Dermis blood vessel endothelial cell (primary cell): ENCODE results near the gene PDZD2. TPM values are rescaled to one million over a fixed set of nuclear protein-coding genes. Genes with fewer than 3 reads are reported as not detected.
"Not testable (repeated sequence)": the region's sequence is repeated elsewhere in the genome, so short reads cannot be mapped to it uniquely, and the experiment has no call there.

Experiments
- DNase-seq: peaks from one replicate; pipeline ENCODE4 v3.0.0; 2010
- total RNA-seq: library from RNA; depleted of rRNA; stranded (reverse); fragments of >200 nt; gene quantifications from 2 replicates; pipeline ENCODE4 v1.2.3, GENCODE V29; 2014

The PDZD2 gene
- total RNA-seq, 1 donor from 2014 or later: 6.6 TPM

DNA sequence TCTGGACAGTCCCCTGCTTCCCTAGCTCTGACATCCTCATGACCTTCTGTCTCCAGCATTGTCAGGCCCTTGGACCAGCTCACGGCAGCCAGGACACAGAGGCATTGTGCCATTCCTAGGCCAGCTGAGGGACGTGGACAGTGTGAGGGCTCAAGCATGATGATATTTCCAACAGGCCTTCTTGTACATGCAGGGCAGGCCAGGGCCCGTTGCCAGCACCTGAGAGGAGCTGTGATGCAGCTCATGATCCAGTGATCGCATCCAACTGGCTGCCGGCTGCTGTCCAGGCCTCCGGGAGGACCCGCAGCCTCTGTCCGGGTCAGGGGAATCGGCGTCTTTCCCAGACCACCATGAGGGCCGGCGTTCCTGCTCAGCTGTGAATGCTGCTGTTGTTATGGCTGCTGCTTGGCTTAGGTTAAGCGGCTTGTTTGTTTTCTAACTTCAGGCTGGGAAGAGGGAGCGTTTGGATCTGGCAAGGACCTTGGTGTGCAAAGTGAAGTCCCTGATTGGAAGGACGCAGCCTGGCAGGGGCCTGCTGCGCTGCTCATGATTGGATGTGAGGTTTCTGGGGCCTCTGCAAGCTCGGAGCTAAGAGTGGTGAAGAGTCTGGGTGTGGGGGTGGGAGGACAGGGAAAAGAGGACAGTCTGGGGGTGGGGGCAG lies 53.8 kb downstream of the PDZD2 start:
- no peak for DNase-seq

DNA sequence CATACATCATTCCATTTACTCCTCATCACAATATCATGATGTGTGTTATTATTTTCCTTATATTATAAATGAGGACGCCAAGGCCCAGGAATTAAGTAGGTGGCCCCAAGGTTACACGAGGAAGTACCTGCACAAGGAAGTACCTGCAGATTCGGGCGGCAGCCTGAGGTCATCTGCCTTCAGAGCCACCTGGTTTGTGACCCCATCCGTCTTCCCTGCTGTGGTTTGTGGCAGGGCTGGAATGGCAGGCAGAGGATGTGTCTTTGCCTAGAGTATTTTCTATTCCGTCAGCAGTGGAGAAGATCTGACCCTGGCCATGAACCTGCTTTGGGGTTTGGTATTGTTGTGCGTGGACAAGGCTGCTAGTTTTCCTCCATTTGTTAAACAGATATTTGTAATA lies 59.7 kb downstream of the PDZD2 start:
- DNase-seq: no peak

DNA sequence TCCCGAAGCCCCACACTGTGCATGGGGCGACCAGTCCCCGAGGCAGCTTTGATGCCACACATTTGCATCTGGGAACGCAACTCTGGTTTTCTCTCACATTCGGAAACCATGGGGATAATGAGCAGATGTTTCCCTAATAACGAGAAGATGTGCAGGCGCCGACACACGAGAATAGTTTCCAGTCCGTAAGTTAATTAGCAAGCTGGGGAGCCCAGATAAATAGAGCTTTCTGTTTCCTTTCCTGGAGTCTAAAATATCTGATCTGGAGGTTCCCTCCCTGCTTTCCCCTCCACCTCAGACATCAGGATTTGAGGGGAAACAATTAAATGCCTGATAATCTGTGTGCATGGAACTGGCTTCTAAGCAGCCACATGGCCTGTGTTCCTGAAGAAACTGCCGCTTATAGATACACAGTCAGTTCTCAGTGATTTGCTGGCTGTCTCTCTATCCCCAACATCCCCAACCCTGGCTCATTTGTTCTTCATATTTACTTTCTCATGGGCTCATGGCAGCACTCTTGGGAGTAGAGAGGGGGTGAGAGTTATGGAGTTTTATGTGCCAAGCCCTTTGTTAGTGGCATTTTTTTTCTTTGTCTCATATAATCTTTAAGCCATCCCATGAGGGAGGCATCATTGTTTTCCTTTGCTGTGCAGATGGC lies 62.8 kb downstream of the PDZD2 start:
- no peak for DNase-seq

DNA sequence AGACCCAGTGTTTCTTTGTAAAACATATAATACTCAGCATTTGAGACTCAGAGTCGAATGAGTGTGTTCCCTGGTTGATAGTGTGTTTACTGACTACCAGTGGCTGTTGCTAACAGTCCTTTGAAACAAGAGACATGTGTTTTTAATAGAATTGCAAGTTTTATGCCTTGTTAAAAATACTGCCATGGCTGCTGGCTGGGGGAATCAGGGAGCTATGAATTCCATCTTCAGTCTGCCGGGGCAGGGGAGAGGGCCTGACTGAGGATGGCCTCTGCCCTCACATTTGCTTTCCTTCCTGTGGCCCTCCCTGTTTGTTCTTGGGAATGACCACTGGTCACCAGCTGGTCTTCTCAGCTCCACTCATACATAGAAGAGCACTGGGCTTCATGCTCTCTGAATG lies 63.8 kb downstream of the PDZD2 start:
- DNase-seq: no peak

DNA sequence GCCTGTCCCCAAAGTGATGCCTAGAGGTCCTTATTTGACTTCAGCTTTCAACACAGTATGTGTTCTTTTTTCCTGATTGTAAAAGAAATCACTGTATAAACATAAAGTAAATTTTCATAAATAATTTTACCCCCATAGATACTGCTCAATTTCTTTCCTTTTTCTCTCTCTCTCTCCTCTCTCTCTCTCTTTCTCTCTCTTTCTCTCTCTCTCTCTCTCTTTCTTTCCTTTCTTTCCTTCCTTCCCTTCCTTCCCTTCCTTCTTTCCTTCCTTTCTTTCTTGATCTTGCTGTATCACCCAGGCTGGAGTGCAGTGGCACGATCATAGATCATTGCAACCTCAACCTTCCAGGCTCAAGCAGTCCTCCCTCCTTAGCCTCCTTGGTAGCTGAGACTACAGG lies 64.8 kb downstream of the PDZD2 start:
- no peak for DNase-seq

DNA sequence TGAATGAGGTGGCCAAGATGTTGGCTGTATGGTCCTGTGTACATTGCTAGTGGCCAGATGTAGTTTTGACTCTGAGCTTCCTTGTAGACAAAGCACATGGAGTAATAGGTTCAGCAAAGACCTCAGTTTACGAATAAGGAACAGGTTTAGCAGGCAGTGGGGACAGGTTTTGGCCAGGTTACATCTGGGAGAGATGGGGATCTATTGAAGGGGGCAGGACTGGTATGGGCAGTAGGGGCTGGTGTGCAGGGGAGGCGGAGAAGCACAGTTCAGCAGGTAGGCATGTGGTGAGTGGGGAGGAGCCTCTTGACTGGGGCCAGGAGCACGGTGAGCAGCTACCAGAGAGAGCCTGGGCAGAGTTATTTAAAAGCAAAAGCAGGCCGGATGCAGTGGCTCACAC lies 67.3 kb downstream of the PDZD2 start:
- no peak for DNase-seq

DNA sequence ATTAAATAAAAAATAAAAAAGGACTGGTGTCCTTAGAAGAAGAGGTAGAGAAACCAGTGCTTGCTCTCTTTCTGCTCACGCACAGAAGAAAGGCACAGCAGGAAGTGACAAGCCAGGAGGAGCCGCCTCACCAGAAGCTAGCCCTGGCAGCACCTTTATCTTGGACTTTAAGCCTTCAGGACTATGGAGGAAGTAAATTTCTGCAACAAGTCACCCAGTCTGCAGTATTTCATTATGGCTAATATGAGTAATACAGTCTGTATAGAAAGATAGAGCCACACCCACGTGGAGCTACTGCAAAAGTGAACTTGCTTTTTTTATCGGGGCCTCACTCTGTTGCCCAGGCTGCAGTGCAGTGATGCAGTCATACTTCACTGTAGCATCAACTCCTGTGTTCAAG lies 68.4 kb downstream of the PDZD2 start:
- no peak for DNase-seq

DNA sequence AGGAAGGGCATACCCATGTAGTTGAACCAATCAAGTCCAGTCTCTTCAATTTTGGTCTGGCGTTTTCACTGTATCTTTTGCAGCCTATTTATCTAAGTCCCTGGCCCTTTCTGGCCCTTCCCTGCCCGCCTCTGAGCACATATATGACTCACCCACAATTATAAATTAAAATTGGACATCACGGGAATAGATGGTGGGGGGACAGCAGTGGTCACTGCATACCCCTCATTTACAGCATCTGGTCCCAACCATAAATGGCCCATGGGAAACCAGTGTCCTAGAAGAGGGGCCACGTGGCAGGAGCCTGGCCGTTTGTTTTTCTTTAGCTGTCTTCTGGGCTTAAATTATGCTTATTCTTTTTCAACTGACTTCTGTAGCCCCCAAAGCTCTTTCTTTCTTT lies 69.2 kb downstream of the PDZD2 start:
- DNase-seq: no peak

DNA sequence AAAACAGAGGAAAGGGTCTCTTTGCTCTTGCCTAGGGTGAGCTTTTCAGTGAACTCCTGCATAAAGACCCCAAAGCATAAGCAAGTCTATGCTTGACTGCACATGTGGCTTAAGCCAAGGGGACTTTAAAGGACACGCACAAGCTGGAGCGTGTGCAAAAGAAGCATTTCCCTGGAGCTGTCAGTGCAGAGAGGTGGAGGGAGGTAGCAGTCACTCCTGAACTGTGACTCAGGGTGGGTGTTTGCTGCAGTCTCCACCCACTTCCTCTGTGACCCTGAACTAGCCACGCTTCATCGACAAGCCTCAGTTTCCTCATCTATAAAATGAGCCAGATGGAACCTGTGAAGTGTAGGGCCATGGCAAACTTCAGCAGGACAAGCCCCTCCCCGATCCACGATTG lies 72.4 kb downstream of the PDZD2 start:
- no peak for DNase-seq

DNA sequence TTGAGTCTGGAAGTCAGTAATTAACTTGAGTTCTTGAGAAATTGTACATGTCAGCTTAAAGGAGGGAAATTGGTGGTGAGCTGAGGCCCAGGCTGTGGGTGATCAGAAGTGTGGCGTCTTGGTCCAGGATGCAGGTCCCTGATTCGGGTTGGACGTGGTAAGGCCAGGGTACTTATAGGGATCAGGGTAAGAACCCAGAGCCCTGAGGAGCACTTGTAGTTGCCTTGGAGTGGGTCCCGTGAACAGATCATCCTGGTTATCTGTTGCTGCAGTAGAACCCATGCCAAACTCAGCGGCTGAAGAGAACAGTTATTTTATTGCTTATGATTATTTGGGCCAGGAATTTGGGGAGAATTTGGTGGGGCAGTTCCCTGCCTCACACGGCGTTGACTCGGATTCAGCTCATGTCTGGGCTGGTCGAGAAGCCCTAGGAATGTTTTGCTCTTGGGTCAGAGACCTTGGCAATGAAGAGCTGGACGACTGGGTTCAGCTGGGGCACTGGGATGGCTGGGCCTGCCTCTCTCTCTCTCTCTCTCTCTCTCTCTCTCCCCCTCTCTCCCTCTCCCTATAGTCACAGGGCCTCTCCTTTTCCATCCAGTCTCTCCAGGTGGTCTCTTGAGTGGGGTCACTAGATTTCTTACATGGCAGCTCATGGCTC lies 73.1 kb downstream of the PDZD2 start:
- DNase-seq: no peak

DNA sequence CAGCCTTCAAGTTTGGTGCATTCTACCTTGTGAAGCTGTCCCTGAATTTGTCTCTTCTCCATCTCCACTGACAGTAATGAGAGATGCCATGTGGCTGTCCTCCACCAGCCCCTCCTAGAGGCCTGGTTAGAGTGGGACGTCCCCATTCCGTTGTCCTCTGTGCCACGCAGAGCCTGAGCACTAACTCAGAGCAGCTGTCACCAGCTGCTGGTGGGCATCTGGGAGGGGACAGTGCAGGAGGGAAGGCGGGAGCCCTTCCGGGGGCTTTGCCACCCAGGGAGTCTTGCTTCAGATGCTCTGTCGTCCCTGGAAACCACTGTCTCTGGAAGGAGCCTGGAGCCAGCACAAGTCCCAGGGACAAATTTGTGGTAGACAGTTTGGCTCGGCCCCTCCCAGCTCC lies 78.6 kb downstream of the PDZD2 start:
- no peak for DNase-seq

DNA sequence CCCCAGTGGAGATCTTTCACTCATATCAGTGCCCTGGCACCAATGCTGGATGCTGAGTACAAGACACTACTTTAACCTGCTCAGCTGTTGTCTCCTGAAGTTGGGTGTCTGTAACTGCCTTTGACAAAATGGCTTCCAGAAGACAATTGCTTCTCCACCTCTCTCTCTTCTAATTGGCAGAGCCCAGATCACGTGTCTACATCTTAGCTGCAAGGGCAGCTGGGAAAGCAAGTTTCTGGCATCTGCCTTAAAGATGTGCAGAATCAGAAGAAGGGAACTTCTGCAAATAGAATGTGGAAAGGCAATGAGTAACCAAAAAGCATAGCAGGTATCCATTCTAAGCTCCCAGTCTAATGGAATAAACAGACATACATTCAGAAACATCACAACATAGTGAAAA lies 81.1 kb downstream of the PDZD2 start:
- no peak for DNase-seq

DNA sequence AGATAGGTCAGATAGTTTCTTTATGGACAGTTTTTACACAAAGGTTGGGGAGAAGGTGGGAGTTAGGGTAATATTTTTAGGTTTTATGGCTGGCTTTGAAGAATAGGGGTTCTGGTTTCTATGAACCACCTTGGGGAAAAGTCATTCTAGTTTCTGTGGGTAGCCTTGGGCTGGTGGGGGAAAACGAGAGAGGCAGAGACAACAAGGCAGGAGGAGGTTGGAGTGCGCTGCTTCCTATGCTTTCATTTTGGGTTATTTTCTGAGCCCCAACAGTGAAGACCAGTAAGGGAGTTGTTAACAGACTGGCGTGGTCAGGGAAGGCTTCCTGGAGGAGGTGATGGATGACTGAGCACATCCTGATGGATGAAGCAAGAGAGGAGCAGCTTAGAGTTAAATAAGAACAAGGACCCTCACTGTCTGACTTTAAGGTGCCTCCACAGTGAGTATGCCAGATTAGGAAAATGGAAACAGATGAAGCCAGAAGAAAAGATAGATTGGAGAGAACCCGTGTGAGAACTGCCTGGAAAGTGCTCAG lies 81.9 kb downstream of the PDZD2 start:
- no peak for DNase-seq

DNA sequence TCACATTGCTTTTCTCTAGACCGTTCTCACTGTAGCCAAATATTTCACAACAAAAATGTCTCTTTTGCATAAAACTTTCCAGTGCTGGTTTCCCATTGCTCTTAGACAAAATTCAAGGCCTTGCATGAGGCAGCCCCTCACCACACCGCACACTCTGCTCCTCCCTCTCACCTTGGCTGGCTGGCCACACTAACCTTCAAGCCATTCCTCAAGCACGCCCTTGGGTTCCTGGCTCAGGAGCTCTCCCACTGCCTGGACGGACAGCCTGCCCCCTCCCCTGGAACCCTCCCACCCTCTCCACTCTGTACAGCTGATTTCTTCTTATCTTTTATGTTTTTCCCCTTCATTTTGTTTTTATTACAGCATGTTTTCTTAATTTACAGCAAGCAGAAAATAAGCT lies 83.2 kb downstream of the PDZD2 start:
- DNase-seq: no peak

DNA sequence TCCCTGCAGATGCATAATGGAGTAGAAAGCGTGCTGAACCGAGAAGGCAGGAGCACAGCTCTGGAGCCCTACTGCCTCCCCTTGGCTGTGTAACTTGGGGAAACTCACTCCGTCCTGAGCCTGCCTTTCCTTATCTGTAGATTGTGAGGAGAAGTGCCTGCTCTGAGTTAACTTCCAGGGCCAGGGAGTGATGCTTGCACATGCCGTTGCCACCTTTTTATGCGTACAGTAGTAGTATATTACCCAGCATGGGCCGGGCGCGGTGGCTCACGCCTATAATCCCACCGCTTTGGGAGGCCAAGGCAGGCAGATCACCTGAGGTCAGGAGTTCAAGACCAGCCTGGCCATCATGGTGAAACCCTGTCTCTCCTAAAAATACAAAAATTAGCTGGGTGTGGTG lies 87.1 kb downstream of the PDZD2 start:
- DNase-seq: no peak

DNA sequence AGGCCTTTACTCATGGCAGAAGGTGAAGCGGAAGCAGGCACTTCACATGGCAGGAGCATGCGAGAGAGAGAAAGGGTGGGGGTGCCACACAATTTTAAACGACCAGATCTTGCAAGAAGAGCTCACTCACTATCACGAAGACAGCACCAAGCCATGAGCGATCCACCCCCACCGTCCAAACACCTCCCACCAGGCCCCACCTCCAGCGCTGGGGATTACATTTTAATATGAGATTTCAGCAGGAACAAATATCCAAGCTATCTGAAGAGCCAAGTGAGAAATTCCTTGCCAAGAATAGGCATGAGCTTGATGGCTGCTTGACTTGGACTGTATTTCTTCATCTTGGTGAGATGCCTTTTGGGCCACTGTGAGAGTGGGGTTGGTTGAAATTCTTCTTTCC lies 88.0 kb downstream of the PDZD2 start:
- DNase-seq: no peak

DNA sequence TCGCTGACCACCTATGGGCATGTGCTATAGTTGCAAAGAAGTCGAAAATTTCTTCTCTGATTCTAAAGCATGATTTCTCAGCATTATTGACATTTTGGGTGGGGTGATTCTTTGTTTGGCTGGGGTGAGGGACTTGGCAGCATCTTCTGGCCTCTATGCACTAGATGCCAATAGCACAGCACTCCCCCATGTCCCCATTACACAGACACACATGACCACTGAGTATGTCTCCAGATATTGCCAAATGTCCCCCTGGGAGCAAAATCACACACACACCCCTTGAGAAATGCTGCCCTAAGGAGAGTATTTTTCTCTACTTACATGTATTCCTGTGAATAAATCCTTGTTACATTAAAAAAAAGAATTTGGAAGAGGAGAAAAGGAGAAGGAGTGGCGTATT lies 89.1 kb downstream of the PDZD2 start:
- no peak for DNase-seq

DNA sequence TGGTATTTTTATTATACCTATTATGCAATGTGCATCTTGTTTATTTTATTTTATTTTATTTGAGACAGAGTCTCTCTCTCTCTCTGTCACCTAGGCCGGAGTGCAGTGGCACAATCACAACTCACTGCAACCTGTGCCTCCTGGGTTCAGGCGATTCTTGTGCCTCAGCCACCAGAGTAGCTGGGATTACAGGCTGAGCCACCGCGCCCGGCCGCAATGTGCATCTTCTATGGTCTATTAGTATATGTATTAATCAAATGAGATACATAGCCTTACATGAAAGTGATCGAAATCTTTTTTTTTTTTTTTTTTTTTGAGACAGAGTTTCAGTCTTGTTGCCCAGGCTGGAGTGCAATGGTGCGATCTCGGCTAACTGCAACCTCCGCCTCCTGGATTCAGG lies 89.9 kb downstream of the PDZD2 start:
- DNase-seq: not testable (repeated sequence)

DNA sequence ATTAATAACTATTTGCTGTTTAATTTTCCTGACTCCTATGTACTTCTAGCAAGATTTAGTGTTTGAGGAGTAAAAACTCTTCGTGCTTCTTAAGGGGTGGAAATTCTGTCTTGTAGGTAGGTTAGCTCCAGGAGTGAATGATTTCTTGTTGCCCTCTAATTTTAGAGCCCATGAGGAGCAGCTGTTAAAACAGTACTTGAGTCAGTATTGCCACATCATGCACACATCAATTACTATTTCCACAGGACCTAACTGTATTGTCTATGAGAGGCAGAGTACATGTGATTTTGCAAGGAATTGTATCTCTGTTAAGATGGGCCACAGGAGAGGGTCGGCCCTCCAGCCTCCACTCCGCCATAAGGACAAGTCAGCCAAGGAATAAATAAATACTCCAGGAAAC lies 91.2 kb downstream of the PDZD2 start:
- DNase-seq: no peak

DNA sequence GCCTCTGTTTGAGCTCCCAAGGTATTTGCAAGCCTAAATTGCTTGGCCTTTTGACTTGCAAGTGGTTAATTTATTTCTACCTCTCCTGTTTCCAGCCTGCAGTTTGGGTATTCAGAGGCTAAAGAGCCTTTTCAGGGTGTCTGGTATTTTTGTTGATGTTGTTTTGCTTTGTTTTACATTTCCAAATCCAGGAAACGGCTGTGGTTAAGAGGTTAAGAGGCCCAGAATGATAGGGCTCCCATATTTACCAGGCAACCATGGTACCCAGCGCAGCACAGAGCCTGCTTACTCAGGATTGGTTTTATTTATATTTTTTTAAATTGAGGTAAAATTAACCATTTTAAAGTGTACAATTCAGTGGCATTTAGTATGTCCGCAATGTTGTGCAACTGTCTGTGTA lies 92.1 kb downstream of the PDZD2 start:
- no peak for DNase-seq

DNA sequence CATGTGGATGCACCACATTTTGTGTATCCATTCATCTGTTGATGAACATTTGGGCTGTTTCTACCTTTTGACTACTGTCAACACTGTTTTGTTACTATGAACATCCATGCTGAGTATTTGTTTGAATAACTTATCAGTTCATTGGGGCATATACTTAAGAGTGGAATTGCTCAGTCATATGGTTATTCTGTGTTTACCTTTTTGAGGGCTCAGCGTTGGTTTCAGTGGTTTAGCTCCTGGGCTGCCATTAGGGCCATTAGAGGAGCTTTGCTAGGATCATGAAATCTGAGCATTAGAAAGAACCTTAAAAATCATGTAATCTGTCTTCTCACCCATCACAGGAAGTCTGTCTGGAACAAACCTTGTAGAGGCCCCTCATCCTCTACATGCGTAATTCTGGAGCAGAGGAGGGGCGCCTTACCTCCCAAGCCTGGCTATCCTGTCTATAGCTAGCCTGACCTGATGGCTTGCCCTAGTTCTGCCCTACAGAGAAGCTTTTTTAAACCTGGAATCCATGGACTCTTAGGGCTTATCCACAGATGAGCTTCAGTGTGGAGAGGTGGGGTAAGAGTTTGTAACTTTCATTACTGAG lies 92.9 kb downstream of the PDZD2 start:
- no peak for DNase-seq

DNA sequence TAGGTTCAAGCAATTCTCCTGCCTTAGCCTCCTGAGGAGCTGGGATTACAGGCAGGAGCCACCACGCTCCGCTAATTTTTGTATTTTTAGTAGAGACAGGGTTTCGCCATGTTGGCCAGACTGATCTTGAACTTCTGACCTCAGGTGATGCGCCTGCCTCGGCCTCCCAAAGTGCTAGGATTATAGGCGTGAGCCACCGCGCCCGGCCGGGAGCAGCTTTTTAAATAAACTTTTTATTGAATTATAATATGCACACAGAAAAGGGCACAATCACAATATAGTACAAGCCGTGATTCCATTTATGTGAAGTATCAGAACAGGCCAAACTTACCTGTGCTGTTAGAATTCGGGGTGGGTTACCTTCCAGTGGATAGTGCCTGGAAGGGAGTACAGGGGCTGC lies 93.9 kb downstream of the PDZD2 start:
- DNase-seq: not testable (repeated sequence)

DNA sequence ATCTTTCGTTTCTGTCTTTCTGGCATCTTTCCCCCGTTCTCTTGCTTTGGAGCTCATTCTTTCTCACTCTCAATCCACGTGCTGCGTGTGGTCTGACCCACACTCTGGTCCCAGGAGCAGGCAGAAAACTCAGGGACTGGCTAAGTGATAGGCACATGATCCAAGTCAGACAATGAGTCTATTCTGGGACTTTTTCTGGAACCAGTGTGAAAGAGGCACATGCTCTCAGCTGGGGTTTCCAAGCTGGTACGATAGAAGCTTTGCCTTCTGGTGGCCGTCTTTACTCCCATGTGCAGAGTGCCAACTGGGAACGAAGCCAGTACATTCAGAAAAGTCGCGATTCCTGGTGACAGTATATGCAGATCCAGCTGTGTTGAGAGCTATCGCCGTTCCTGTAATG lies 94.4 kb downstream of the PDZD2 start:
- no peak for DNase-seq

DNA sequence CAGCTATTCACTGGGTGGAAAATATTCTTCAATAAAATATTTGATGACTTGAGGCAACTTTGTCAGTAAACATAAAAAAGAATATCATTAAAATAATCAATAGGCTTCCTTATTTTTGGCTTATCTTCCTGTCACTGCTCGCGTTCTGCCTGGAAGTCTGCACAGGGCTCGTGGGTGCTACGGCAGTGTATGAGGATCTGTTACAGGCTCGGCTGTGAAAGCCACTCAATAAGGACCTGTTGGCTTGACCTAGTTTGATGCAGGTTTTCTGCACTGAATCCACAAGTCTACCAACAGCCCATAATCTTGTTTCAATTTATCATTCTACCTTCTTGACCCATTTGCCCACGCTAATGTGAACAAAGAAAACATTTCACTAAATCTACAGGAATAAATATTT lies 97.2 kb downstream of the PDZD2 start:
- no peak for DNase-seq
